Liver (tissue), 9 donors: ENCODE results near the gene AATF. TPM values are rescaled to one million over a fixed set of nuclear protein-coding genes. Genes with fewer than 3 reads are reported as not detected.

Experiments
- DNase-seq: peaks from one replicate; pipeline ENCODE4 v3.0.0-alpha.2; 2017; ENCODE audit warnings: low spot score
- H3K27ac ChIP-seq, 2 donors: one replicate each; pipeline ENCODE4 v1.7.0; 2013; ENCODE audit warnings: inconsistent platforms in 2 of 2, low read length in 2 of 2, control low read depth in 1 of 2, low read depth in 1 of 2, mild to moderate bottlenecking in 1 of 2
- H3K27me3 ChIP-seq, 4 donors: one replicate each; pipeline versions ENCODE4 v1.6.1 to v1.7.0; 2013; ENCODE audit warnings: low read length in 3 of 4, inconsistent platforms in 1 of 4, mild to moderate bottlenecking in 1 of 4, moderate library complexity in 1 of 4; ENCODE audit not compliant: control insufficient read depth in 4 of 4, insufficient read depth in 4 of 4
- H3K36me3 ChIP-seq, 4 donors: one replicate each; pipeline versions ENCODE4 v1.6.1 to v1.7.0; 2013; ENCODE audit warnings: low read length in 3 of 4, mild to moderate bottlenecking in 3 of 4, low read depth in 1 of 4, moderate library complexity in 1 of 4; ENCODE audit not compliant: control insufficient read depth in 4 of 4, insufficient read depth in 3 of 4
- H3K4me1 ChIP-seq, 4 donors: one replicate each; pipeline versions ENCODE4 v1.6.1 to v1.7.0; 2013; ENCODE audit warnings: low read length in 3 of 4, mild to moderate bottlenecking in 3 of 4, moderate library complexity in 1 of 4; ENCODE audit not compliant: control insufficient read depth in 4 of 4, insufficient read depth in 4 of 4
- H3K4me3 ChIP-seq, 3 donors: one replicate each; pipeline versions ENCODE4 v1.6.1 to v1.7.0; 2013; ENCODE audit warnings: low read length in 3 of 3, control low read depth in 1 of 3, low read depth in 1 of 3, mild to moderate bottlenecking in 1 of 3
- H3K9ac ChIP-seq, 2 donors: one replicate each; pipeline ENCODE4 v1.7.0; 2013; ENCODE audit warnings: low read length in 2 of 2, mild to moderate bottlenecking in 2 of 2, moderate library complexity in 2 of 2, control low read depth in 1 of 2, low read depth in 1 of 2
- H3K9me3 ChIP-seq, 4 donors: one replicate each; pipeline versions ENCODE4 v1.6.1 to v1.7.0; 2013; ENCODE audit warnings: low read length in 3 of 4; ENCODE audit not compliant: control insufficient read depth in 4 of 4
- EGR1 ChIP-seq, 2 donors: IDR thresholded peaks; 2 replicates each; pipeline ENCODE4 v1.6.1; 2016 to 2018; ENCODE audit warnings: antibody characterized with exemption in 2 of 2, low read depth in 2 of 2
- FOXA1 ChIP-seq: IDR thresholded peaks from 2 replicates; pipeline ENCODE4 v1.6.1; 2016; ENCODE audit warnings: antibody characterized with exemption
- FOXA2 ChIP-seq: IDR thresholded peaks from 2 replicates; pipeline ENCODE4 v1.6.1; 2016; ENCODE audit warnings: antibody characterized with exemption
- HNF4A ChIP-seq, 2 donors: conservative IDR thresholded peaks; 2 replicates each; pipeline ENCODE4 v1.6.1; 2016; ENCODE audit warnings: antibody characterized with exemption in 2 of 2, mild to moderate bottlenecking in 2 of 2
- HNF4G ChIP-seq: IDR thresholded peaks from 2 replicates; pipeline ENCODE4 v1.6.1; 2016; ENCODE audit warnings: antibody characterized with exemption
- MAX ChIP-seq: IDR thresholded peaks from 2 replicates; pipeline ENCODE4 v1.6.1; 2016; ENCODE audit warnings: antibody characterized with exemption
- RAD21 ChIP-seq, 2 donors: IDR thresholded peaks; 2 replicates each; pipeline ENCODE4 v1.6.1; 2016; ENCODE audit warnings: antibody characterized with exemption in 2 of 2, mild to moderate bottlenecking in 2 of 2
- REST ChIP-seq: IDR thresholded peaks from 2 replicates; pipeline ENCODE4 v1.6.1; 2016; ENCODE audit warnings: antibody characterized with exemption, mild to moderate bottlenecking
- RXRA ChIP-seq, 2 donors: IDR thresholded peaks; 2 replicates each; pipeline ENCODE4 v1.6.1; 2017 to 2018; ENCODE audit warnings: antibody characterized with exemption in 2 of 2, mild to moderate bottlenecking in 1 of 2
- SP1 ChIP-seq: IDR thresholded peaks from 2 replicates; pipeline ENCODE4 v1.6.1; 2018; ENCODE audit warnings: antibody characterized with exemption, mild to moderate bottlenecking
- WGBS: extraction: QIAGEN DNeasy Blood & Tissue Kit; methylation state at CpG from one replicate; pipeline ENCODE4 v1.1.7; 2013; 5-methylcytosine and 5-hydroxymethylcytosine counted together
- polyA plus RNA-seq, 2 donors: library from polyadenylated mRNA; stranded (reverse) in 1 of 2; unstranded in 1 of 2; fragments of 200-250 nt in 1 of 2; fragments of >200 nt in 1 of 2; fragmentation: Nextera tagmentation in 1 of 2; extraction: Ambion mirVana in 1 of 2; gene quantifications; one replicate each; pipeline versions ENCODE4 v1.2.1 to v1.2.3, GENCODE V29; 2013 to 2015
- total RNA-seq, 2 donors: library from RNA; depleted of rRNA; stranded (reverse); fragments of >200 nt; gene quantifications; one replicate each; pipeline ENCODE4 v1.2.3, GENCODE V29; 2014
- TF ChIP-seq, protein P1 (sequence below): IDR thresholded peaks from 2 replicates; pipeline ENCODE4 v1.6.1; 2016; ENCODE audit warnings: antibody characterized with exemption
- TF ChIP-seq, protein P2 (sequence below): fragments of 150-350 bp; IDR thresholded peaks from 2 replicates; pipeline ENCODE4 v1.5.1; 2017; ENCODE audit warnings: improper control_type of control experiment, low read depth, low read length; ENCODE audit not compliant: missing input control
- donor health status: healthy.
- donor health status: healthy.
- donor health status: healthy.
- donor health status: healthy.
- donor health status: healthy.

Gene AATF
- total and polyA plus RNA-seq, 4 donors: 10.8 to 16.9 (median 13.4) TPM

DNA sequence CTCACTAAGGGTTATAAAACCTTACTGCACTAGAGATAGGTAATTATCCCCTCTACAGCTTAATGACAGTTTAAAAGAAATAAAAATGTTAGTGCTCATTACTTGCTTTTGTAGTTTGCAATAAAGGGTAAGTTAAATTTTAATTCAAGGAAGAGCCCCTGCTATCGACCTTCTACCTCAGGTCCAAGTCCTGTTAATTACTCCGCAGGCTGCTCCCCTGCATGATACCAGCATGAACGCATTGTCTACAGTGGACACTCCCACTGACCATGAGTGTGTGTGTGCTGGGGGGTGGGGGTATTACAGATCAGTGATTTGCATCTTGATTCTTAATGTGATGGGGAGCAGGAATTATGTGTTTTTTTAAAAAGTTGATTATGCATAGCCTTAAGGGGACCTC, 103.1 kb downstream of the AATF start (continued):
- TF ChIP-seq RXRA (IDR thresholded peaks at IDR 0.05): peak; percentile 38 to 80
- TF ChIP-seq, protein P1, sequence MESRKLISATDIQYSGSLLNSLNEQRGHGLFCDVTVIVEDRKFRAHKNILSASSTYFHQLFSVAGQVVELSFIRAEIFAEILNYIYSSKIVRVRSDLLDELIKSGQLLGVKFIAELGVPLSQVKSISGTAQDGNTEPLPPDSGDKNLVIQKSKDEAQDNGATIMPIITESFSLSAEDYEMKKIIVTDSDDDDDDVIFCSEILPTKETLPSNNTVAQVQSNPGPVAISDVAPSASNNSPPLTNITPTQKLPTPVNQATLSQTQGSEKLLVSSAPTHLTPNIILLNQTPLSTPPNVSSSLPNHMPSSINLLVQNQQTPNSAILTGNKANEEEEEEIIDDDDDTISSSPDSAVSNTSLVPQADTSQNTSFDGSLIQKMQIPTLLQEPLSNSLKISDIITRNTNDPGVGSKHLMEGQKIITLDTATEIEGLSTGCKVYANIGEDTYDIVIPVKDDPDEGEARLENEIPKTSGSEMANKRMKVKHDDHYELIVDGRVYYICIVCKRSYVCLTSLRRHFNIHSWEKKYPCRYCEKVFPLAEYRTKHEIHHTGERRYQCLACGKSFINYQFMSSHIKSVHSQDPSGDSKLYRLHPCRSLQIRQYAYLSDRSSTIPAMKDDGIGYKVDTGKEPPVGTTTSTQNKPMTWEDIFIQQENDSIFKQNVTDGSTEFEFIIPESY: peak; percentile 45
- peak; percentile 90 for TF ChIP-seq SP1
- peak; percentile 73 for TF ChIP-seq FOXA2
- peak in 1 of 2 donors; percentile 29 for TF ChIP-seq RAD21 (IDR thresholded peaks at IDR 0.05)

DNA sequence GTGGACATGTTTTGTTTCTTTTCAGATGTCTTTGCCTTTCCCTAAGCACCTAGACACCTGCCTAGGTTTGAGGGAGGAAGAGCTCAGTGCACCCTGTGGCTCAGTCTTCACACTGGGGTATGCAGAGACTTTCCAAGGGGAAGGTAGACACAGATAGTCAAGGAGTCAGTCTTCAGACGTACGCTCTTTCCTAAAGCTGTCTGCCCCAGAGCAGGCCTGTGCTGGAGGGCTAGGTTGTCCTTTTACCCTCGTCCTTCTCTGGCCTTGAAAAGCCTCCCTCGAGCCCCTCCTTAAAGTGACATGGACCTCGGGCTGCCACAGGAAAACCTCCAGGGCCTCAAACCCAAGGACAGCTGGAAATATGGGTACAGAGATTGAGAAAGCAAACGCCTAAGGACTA, 103.7 kb downstream of the AATF start:
- no peaks in the 10 kb centered on the region for H3K9me3 ChIP-seq
- TF ChIP-seq HNF4G (no peak), REST (no peak), MAX (no peak), RAD21 (IDR thresholded peaks at IDR 0.05) (no peak)
- no peak overlapping the region for H3K9ac ChIP-seq
- WGBS: 82% methylated on average over 6 of the region's 6 CpGs
- peaks cover 4 to 25% (median 19%) of the 10 kb centered on the region in 4 donors for H3K4me1 ChIP-seq
- peaks cover 1 to 10% (median 6%) of the 10 kb centered on the region in 4 donors for H3K36me3 ChIP-seq
- no peaks in the 10 kb centered on the region for H3K27me3 ChIP-seq
- no peak overlapping the region for H3K27ac ChIP-seq
- no peak for DNase-seq
- H3K4me3 ChIP-seq: no peak overlapping the region

GRCh38 chr17:37054894-37055293, 106.1 kb downstream of the AATF start:
- no peak for DNase-seq
- Histone ChIP-seq H3K4me3 (no peak overlapping the region), H3K27ac (no peak overlapping the region), H3K36me3 (peaks cover 1 to 10% (median 6%) of the 10 kb centered on the region in 4 donors), H3K9ac (no peak overlapping the region), H3K4me1 (peaks cover 2 to 19% (median 14%) of the 10 kb centered on the region in 4 donors), H3K27me3 (no peaks in the 10 kb centered on the region), H3K9me3 (no peaks in the 10 kb centered on the region)
- TF ChIP-seq HNF4A (conservative IDR thresholded peaks at IDR 0.05): no peak
- no peak for TF ChIP-seq EGR1 (IDR thresholded peaks at IDR 0.05; ENCODE audit: low read depth in 2 of 2)
- TF ChIP-seq HNF4G: no peak
- TF ChIP-seq, protein P2, sequence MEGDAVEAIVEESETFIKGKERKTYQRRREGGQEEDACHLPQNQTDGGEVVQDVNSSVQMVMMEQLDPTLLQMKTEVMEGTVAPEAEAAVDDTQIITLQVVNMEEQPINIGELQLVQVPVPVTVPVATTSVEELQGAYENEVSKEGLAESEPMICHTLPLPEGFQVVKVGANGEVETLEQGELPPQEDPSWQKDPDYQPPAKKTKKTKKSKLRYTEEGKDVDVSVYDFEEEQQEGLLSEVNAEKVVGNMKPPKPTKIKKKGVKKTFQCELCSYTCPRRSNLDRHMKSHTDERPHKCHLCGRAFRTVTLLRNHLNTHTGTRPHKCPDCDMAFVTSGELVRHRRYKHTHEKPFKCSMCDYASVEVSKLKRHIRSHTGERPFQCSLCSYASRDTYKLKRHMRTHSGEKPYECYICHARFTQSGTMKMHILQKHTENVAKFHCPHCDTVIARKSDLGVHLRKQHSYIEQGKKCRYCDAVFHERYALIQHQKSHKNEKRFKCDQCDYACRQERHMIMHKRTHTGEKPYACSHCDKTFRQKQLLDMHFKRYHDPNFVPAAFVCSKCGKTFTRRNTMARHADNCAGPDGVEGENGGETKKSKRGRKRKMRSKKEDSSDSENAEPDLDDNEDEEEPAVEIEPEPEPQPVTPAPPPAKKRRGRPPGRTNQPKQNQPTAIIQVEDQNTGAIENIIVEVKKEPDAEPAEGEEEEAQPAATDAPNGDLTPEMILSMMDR: no peak
- no peak for TF ChIP-seq REST
- no peak for TF ChIP-seq RXRA (IDR thresholded peaks at IDR 0.05)
- TF ChIP-seq FOXA1: no peak
- 95% methylated on average over 8 of the region's 8 CpGs for WGBS
